Astrocyte (in vitro differentiated cells and primary cell): ENCODE results near the gene FFAR1. TPM values are rescaled to one million over a fixed set of nuclear protein-coding genes. Genes with fewer than 3 reads are reported as not detected.

Experiments
- DNase-seq: peaks from one replicate; pipeline ENCODE4 v3.0.0-alpha.2; 2010; ENCODE audit warnings: low read depth
- FAIRE-seq: peaks from 2 replicates; lab custom pipeline; 2011; peaks lifted over from hg19 to GRCh38; lab: Jason Lieb, UNC
- H2AFZ ChIP-seq: 2 replicates; pipeline ENCODE4 v1.6.0; 2012; ENCODE audit warnings: low read depth, low read length, inconsistent platforms
- H3K27ac ChIP-seq: 2 replicates; pipeline ENCODE4 v1.5.1; 2011; ENCODE audit warnings: low read depth, low read length, inconsistent platforms
- H3K27me3 ChIP-seq: 2 replicates; pipeline ENCODE4 v1.6.0; 2011; ENCODE audit warnings: low read length, inconsistent platforms; ENCODE audit not compliant: insufficient read depth
- H3K36me3 ChIP-seq: 2 replicates; pipeline ENCODE4 v1.5.1; 2011; ENCODE audit warnings: low read length, inconsistent platforms; ENCODE audit not compliant: insufficient read depth
- H3K4me1 ChIP-seq: 2 replicates; pipeline ENCODE4 v1.5.1; 2011; ENCODE audit warnings: low read length, inconsistent platforms; ENCODE audit not compliant: insufficient read depth
- H3K4me2 ChIP-seq: 2 replicates; pipeline ENCODE4 v1.6.0; 2012; ENCODE audit warnings: low read length, inconsistent platforms
- H3K4me3 ChIP-seq: 2 replicates; pipeline ENCODE4 v1.5.1; 2011; ENCODE audit warnings: low read depth, mild to moderate bottlenecking, low read length, inconsistent platforms; ENCODE audit not compliant: insufficient read depth
- H3K79me2 ChIP-seq: 2 replicates; pipeline ENCODE4 v1.6.0; 2012; ENCODE audit warnings: mild to moderate bottlenecking, low read length, inconsistent platforms; ENCODE audit not compliant: insufficient read depth
- H3K9ac ChIP-seq: 2 replicates; pipeline ENCODE4 v1.6.0; 2012; ENCODE audit warnings: mild to moderate bottlenecking, low read length, inconsistent platforms
- H3K9me3 ChIP-seq: 2 replicates; pipeline ENCODE4 v1.5.1; 2012; ENCODE audit warnings: low read depth, mild to moderate bottlenecking, low read length, inconsistent platforms; ENCODE audit not compliant: insufficient read depth
- H4K20me1 ChIP-seq: 2 replicates; pipeline ENCODE4 v1.6.0; 2012; ENCODE audit warnings: low read length, inconsistent platforms; ENCODE audit not compliant: insufficient read depth
- H3K27ac Mint-ChIP-seq: one replicate; pipeline ENCODE4 v1.8.0; 2021; ENCODE audit warnings: mild to moderate bottlenecking, mixed read lengths; ENCODE audit not compliant: unreplicated experiment
- H3K27me3 Mint-ChIP-seq: one replicate; pipeline ENCODE4 v1.8.0; 2021; ENCODE audit warnings: low read depth, mixed read lengths; ENCODE audit not compliant: unreplicated experiment
- H3K36me3 Mint-ChIP-seq: one replicate; pipeline ENCODE4 v1.8.0; 2021; ENCODE audit warnings: low read depth, mixed read lengths; ENCODE audit not compliant: unreplicated experiment
- H3K4me1 Mint-ChIP-seq: one replicate; pipeline ENCODE4 v1.8.0; 2021; ENCODE audit warnings: low read depth, mixed read lengths; ENCODE audit not compliant: unreplicated experiment
- H3K4me3 Mint-ChIP-seq: one replicate; pipeline ENCODE4 v1.8.0; 2021; ENCODE audit warnings: mild to moderate bottlenecking, moderate library complexity, mixed read lengths; ENCODE audit not compliant: unreplicated experiment
- H3K9me3 Mint-ChIP-seq: one replicate; pipeline ENCODE4 v1.8.0; 2021; ENCODE audit warnings: mild to moderate bottlenecking, mixed read lengths; ENCODE audit not compliant: unreplicated experiment
- CTCF ChIP-seq: IDR thresholded peaks from 2 replicates; pipeline ENCODE4 v1.5.1; 2011; ENCODE audit warnings: low read depth, mild to moderate bottlenecking, inconsistent platforms, low read length, moderate library complexity; ENCODE audit not compliant: insufficient read depth
- EZH2 ChIP-seq: IDR thresholded peaks from 2 replicates; pipeline ENCODE4 v1.6.1; 2012; ENCODE audit warnings: mild to moderate bottlenecking, low read length, inconsistent platforms; ENCODE audit not compliant: insufficient read depth
- total RNA-seq: library from RNA; stranded (reverse); gene quantifications from 2 replicates; pipeline ENCODE4 v1.2.1, GENCODE V29; 2021

Gene FFAR1
- total RNA-seq, 1 donor from 2014 or later = not detected

GRCh38 chr19:35351411-35352176 lies 3.9 kb downstream of the FFAR1 start:
- Histone ChIP-seq H3K4me2 (no peak overlapping the region), H3K27me3 (peaks cover 3% of the 10 kb centered on the region), H2AFZ (no peak overlapping the region), H4K20me1 (no peaks in the 10 kb centered on the region), H3K9ac (no peak overlapping the region), H3K79me2 (no peaks in the 10 kb centered on the region), H3K9me3 (no peaks in the 10 kb centered on the region), H3K4me3 (no peak overlapping the region), H3K36me3 (no peaks in the 10 kb centered on the region), H3K27ac (no peak overlapping the region), H3K4me1 (no peaks in the 10 kb centered on the region)
- H3K4me3 Mint-ChIP-seq = no peak overlapping the region
- TF ChIP-seq CTCF (no peak), EZH2 (no peak)
- peaks cover 43% of the 10 kb centered on the region for H3K27me3 Mint-ChIP-seq
- no peak for DNase-seq
- no peaks in the 10 kb centered on the region for H3K36me3 Mint-ChIP-seq
- H3K4me1 Mint-ChIP-seq = peaks cover 3% of the 10 kb centered on the region
- H3K9me3 Mint-ChIP-seq = no peaks in the 10 kb centered on the region
- no peak for FAIRE-seq
- H3K27ac Mint-ChIP-seq = no peak overlapping the region

GRCh38 chr19:35352177-35352447 lies 4.4 kb downstream of the FFAR1 start:
- H3K27ac Mint-ChIP-seq = no peak overlapping the region
- no peak for FAIRE-seq

More at GRCh38 chr19:35352177-35352447, 4.4 kb downstream of the FFAR1 start:
- no peak overlapping the region for H3K27ac ChIP-seq
- Mint-ChIP-seq H3K36me3 (no peaks in the 10 kb centered on the region), H3K9me3 (no peaks in the 10 kb centered on the region), H3K27me3 (peaks cover 37% of the 10 kb centered on the region), H3K4me1 (peaks cover 1% of the 10 kb centered on the region), H3K4me3 (no peak overlapping the region)
- no peak overlapping the region for H3K9ac ChIP-seq
- H3K27me3 ChIP-seq = peaks cover 3% of the 10 kb centered on the region
- H4K20me1 ChIP-seq = no peaks in the 10 kb centered on the region
- no peaks in the 10 kb centered on the region for H3K9me3 ChIP-seq
- no peak overlapping the region for H3K4me3 ChIP-seq
- no peaks in the 10 kb centered on the region for H3K36me3 ChIP-seq
- TF ChIP-seq CTCF (no peak), EZH2 (no peak)
- no peak overlapping the region for H2AFZ ChIP-seq
- no peak for DNase-seq
- H3K4me2 ChIP-seq = no peak overlapping the region
- no peaks in the 10 kb centered on the region for H3K4me1 ChIP-seq
- H3K79me2 ChIP-seq = no peaks in the 10 kb centered on the region
